H1 (cell line): ENCODE measurements around the gene SGMS1. TPM values are rescaled to one million over a fixed set of nuclear protein-coding genes. Genes with fewer than 3 reads are reported as not detected.

ENCODE experiments used
- BACH1 ChIP-seq: IDR thresholded peaks from 2 replicates; pipeline ENCODE4 v1.6.1; 2012; ENCODE audit warnings: low read length, improper control_type of control experiment
- BCL11A ChIP-seq, 2 experiments: IDR thresholded peaks; one replicate each; pipeline ENCODE4 v1.6.1; 2011; ENCODE audit warnings: low read depth in 2 of 2, low read length in 2 of 2, mild to moderate bottlenecking in 2 of 2
- CHD7 ChIP-seq: fragments of 300-600 bp; sonication (generic); IDR thresholded peaks from 2 replicates; pipeline ENCODE4 v1.7.1; 2012; ENCODE audit warnings: low read length, moderate library complexity, mild to moderate bottlenecking, inconsistent platforms; ENCODE audit not compliant: insufficient replicate concordance
- GABPA ChIP-seq: IDR thresholded peaks from 2 replicates; pipeline ENCODE4 v1.6.1; 2011; ENCODE audit warnings: mild to moderate bottlenecking, low read length, moderate library complexity, borderline replicate concordance; ENCODE audit not compliant: insufficient read depth
- HDAC6 ChIP-seq: IDR thresholded peaks from one replicate; pipeline ENCODE4 v1.7.1; 2012; ENCODE audit warnings: low read depth, mild to moderate bottlenecking, inconsistent platforms, low read length, moderate library complexity
- MAFK ChIP-seq: IDR thresholded peaks from 2 replicates; pipeline ENCODE4 v1.6.1; 2012; ENCODE audit warnings: low read depth, mild to moderate bottlenecking, improper control_type of control experiment, low read length
- TAF1 ChIP-seq: IDR thresholded peaks from 2 replicates; pipeline ENCODE4 v1.6.1; 2011; ENCODE audit warnings: mild to moderate bottlenecking, low read depth, low read length
- TBP ChIP-seq: IDR thresholded peaks from 2 replicates; pipeline ENCODE4 v1.6.1; 2011; ENCODE audit warnings: low read depth, low read length, improper control_type of control experiment
- polyA plus RNA-seq, 7 experiments: library from polyadenylated mRNA; depleted of rRNA in 3 of 7; stranded (reverse) in 5 of 7; unstranded in 2 of 7; fragments of >200 nt in 5 of 7; fragments of 200-250 nt in 2 of 7; gene quantifications; 1 replicate in 5 of 7; 2 replicates in 1 of 7; 4 replicates in 1 of 7; pipeline versions ENCODE4 v1.2.1 to v1.2.3, GENCODE V29; 2011 to 2013; ENCODE audit warnings: missing spikeins in 2 of 7, mixed read lengths in 2 of 7
- total RNA-seq: library from RNA; stranded (reverse); fragmentation: NEBNext Ultra II Directional; extraction: Animal tissue kit (Norgen Biotek cat#: 25700); gene quantifications from 2 replicates; pipeline ENCODE4 v1.2.1, GENCODE V29; 2021

Gene SGMS1
- total and polyA plus RNA-seq, 2 of the 8 experiments (the other 6 are each of a cell fraction or from before 2014, with no cell fraction given): 6.0 to 15.6 TPM

GRCh38 chr10:50326172-50326555 lies 297.6 kb downstream of the SGMS1 start (continued):
- no peak for TF ChIP-seq CHD7
- no peak for TF ChIP-seq TAF1
- TF ChIP-seq GABPA: no peak
- TF ChIP-seq BCL11A (IDR thresholded peaks at IDR 0.05; ENCODE audit: low read depth in 2 of 2, low read length in 2 of 2): no peak
- no peak for TF ChIP-seq HDAC6
- no peak for TF ChIP-seq BACH1
- no peak for TF ChIP-seq TBP
- no peak for TF ChIP-seq MAFK
- TF ChIP-seq, all 59 proteins: peak for 0
